ENCODE data around the gene PLBD2.

The PLBD2 gene

DNA sequence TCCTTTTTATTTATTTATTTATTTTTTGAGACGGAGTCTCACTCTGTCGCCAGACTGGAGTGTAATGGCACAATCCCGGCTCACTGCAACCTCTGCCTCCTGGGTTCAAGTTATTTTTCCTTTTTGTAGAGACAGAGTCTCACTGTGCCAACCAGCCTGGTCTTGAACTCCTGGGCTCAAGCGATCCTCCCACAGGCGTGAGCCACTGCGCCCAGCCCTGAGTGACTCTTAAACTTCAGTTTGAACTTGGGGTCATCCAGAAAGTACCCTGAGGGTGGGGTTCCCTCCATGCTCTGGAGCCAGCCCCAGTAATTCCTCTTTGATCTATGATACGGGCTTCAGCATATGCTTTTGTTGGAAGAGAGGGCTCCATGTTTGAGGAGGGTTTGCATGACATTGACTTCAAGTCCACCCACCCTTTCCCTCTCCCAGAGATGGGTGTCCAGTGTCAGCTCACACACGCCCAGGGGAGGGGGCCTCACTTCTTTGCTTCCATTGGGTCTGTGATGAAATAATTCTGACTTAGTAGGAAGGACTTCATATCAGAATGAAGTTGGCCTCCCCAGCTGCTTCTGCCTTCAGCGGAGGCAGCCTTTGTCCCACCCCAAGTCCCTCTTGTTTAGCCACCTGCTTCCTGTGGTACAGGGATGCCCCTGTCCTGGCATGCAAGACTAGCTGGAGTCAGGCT lies 33.4 kb downstream of the PLBD2 start:
- Histone ChIP-seq H3K9me3 (ENCODE audit: insufficient read depth, low read length) (no peaks in the 10 kb centered on the region), H3K27me3 (ENCODE audit: low read length) (no peaks in the 10 kb centered on the region), H3K9me2 (replicated peaks; ENCODE audit: insufficient read depth, low read length) (no peaks in the 10 kb centered on the region), H3K4me3 (ENCODE audit: insufficient read depth, low read length, poor library complexity, severe bottlenecking) (no peak overlapping the region), H3K27ac (ENCODE audit: low read depth, low read length) (no peak overlapping the region), H4K20me1 (ENCODE audit: low read depth, low read length) (no peaks in the 10 kb centered on the region), H3K4me2 (ENCODE audit: low read depth, low read length, poor library complexity, severe bottlenecking) (no peak overlapping the region), H3K36me3 (ENCODE audit: low read length) (no peaks in the 10 kb centered on the region), H3K79me2 (ENCODE audit: insufficient read depth, low read length) (no peaks in the 10 kb centered on the region), H3F3A (ENCODE audit: insufficient read depth) (no peaks in the 10 kb centered on the region), H3K9ac (ENCODE audit: low read length) (no peak overlapping the region), H2AFZ (ENCODE audit: low read depth, low read length, severe bottlenecking) (no peak overlapping the region)
- TF ChIP-seq, protein P1, sequence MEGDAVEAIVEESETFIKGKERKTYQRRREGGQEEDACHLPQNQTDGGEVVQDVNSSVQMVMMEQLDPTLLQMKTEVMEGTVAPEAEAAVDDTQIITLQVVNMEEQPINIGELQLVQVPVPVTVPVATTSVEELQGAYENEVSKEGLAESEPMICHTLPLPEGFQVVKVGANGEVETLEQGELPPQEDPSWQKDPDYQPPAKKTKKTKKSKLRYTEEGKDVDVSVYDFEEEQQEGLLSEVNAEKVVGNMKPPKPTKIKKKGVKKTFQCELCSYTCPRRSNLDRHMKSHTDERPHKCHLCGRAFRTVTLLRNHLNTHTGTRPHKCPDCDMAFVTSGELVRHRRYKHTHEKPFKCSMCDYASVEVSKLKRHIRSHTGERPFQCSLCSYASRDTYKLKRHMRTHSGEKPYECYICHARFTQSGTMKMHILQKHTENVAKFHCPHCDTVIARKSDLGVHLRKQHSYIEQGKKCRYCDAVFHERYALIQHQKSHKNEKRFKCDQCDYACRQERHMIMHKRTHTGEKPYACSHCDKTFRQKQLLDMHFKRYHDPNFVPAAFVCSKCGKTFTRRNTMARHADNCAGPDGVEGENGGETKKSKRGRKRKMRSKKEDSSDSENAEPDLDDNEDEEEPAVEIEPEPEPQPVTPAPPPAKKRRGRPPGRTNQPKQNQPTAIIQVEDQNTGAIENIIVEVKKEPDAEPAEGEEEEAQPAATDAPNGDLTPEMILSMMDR (IDR thresholded peaks at IDR 0.05; ENCODE audit: insufficient read depth, low read length, poor library complexity, severe bottlenecking) = no peak
- no peak for TF ChIP-seq EZH2phosphoT487 (conservative IDR thresholded peaks at IDR 0.05; ENCODE audit: low read length)

DNA sequence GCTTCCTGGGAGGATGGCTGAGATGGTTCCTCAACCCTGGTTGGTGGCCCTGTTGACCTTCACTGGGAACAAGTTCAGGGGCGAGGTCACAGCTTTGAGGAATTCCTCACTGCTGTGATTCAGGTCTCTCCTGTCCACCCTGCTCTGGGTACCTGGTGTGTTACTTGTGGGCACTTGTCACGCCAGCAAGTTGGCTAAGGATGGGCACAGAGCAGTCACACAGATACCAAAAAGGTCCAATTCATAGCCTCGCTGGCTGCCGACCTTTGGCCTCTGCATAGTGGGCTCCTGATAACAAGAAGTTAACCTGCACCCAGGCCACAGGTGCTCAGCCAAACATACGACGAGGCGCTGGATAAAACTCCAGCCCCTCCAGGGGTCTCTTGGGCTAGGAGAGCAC lies 34.1 kb downstream of the PLBD2 start:
- no peaks in the 10 kb centered on the region for H3K36me3 ChIP-seq (ENCODE audit: low read length)
- H4K20me1 ChIP-seq (ENCODE audit: low read depth, low read length) = no peaks in the 10 kb centered on the region
- H3K79me2 ChIP-seq (ENCODE audit: insufficient read depth, low read length) = no peaks in the 10 kb centered on the region
- no peaks in the 10 kb centered on the region for H3K27me3 ChIP-seq (ENCODE audit: low read length)
- H3F3A ChIP-seq (ENCODE audit: insufficient read depth) = no peaks in the 10 kb centered on the region
- no peak overlapping the region for H3K27ac ChIP-seq (ENCODE audit: low read depth, low read length)
- no peak overlapping the region for H2AFZ ChIP-seq (ENCODE audit: low read depth, low read length, severe bottlenecking)
- H3K9me2 ChIP-seq (replicated peaks; ENCODE audit: insufficient read depth, low read length) = no peaks in the 10 kb centered on the region
- TF ChIP-seq, protein P1 (IDR thresholded peaks at IDR 0.05; ENCODE audit: insufficient read depth, low read length, poor library complexity, severe bottlenecking) = no peak
- no peak for TF ChIP-seq EZH2phosphoT487 (conservative IDR thresholded peaks at IDR 0.05; ENCODE audit: low read length)
- H3K9me3 ChIP-seq (ENCODE audit: insufficient read depth, low read length) = no peaks in the 10 kb centered on the region
- no peak overlapping the region for H3K9ac ChIP-seq (ENCODE audit: low read length)
- H3K4me3 ChIP-seq (ENCODE audit: insufficient read depth, low read length, poor library complexity, severe bottlenecking) = no peak overlapping the region
- no peak overlapping the region for H3K4me2 ChIP-seq (ENCODE audit: low read depth, low read length, poor library complexity, severe bottlenecking)

DNA sequence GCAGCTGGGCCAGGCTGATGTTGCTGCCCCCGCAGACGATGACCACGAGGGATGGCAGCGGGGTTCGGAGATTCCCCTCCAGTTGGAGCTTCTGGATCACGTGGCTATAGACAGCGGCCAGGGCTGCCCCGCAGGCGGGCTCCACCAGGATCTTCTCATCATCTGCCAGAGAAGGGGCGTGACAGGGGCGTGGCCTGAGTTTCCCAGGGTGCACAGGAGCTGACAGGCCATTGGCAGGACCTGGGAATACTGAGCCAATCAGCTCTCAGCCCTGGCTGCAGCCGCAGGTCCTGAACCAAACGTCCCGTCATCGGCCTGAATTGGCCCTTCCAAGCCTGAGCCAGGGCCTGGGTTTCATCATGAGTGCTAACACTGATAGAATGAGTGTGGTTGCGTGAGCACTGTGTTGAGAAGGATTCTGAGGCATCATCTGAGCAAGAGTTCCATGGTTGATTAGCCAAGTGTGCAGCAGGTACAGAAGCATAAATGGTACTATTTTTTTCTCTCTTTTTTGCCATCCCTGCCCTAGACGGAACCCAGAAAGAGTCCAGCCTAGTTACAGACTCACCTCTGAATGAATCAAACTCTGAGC lies 34.7 kb downstream of the PLBD2 start:
- Histone ChIP-seq H3F3A (ENCODE audit: insufficient read depth) (no peaks in the 10 kb centered on the region), H3K36me3 (ENCODE audit: low read length) (no peaks in the 10 kb centered on the region), H3K9me2 (replicated peaks; ENCODE audit: insufficient read depth, low read length) (no peaks in the 10 kb centered on the region), H3K4me2 (ENCODE audit: low read depth, low read length, poor library complexity, severe bottlenecking) (no peak overlapping the region), H3K27ac (ENCODE audit: low read depth, low read length) (no peak overlapping the region), H3K79me2 (ENCODE audit: insufficient read depth, low read length) (no peaks in the 10 kb centered on the region), H2AFZ (ENCODE audit: low read depth, low read length, severe bottlenecking) (no peak overlapping the region), H3K27me3 (ENCODE audit: low read length) (no peaks in the 10 kb centered on the region), H3K9me3 (ENCODE audit: insufficient read depth, low read length) (no peaks in the 10 kb centered on the region), H3K4me3 (ENCODE audit: insufficient read depth, low read length, poor library complexity, severe bottlenecking) (no peak overlapping the region), H4K20me1 (ENCODE audit: low read depth, low read length) (no peaks in the 10 kb centered on the region), H3K9ac (ENCODE audit: low read length) (no peak overlapping the region)
- TF ChIP-seq EZH2phosphoT487 (conservative IDR thresholded peaks at IDR 0.05; ENCODE audit: low read length) = no peak
- TF ChIP-seq, protein P1 (IDR thresholded peaks at IDR 0.05; ENCODE audit: insufficient read depth, low read length, poor library complexity, severe bottlenecking) = no peak
